Measurements from ENCODE around the gene RPP21.

RPP21 gene

DNA sequence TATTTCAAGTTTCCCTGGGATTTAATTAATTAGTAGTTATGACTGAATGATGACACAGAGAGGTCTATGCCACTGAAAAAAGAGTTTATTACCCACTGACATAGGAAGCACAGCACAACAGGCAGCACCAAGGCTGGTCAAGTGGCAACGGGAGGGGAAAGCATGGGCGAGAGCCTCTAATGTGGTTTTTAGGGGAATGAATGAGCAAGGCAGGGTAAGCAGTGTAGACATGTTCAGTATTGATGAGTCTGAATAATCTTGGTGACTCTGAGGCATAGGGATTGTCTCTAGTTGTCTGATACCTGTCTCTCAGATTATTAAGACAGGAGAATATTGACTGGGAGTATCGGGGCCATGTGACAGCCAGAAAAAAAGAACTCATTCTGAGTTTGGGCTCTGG is 46.3 kb downstream of the RPP21 start:
- no peak for DNase-seq

DNA sequence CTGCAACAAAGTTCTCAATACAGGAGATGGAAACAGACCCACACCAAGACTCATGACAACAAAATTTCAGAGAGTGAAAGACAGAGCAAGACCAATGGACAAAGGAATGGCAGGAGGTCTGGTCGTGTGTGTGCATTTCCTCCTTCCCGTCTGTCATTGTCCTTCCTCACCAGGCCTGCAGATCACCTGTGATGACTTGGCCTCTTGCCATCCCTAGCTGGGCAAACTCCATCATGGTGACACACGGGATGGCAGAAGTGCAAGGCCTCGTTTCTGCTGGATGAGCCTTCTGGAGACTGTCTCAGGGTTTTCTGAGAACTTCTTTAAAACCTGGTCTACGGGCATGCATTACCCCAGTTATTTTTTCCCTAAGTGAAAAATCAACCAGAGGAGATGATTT is 49.2 kb downstream of the RPP21 start:
- DNase-seq = no peak
